SK-N-SH (cell line): Measurements from ENCODE around the gene KCNE3.

Experiments
- CHD2 ChIP-seq: fragments of 150-350 bp; IDR thresholded peaks from 2 replicates; pipeline ENCODE4 v1.6.1; 2018; ENCODE audit warnings: low read length; ENCODE audit not compliant: partially characterized antibody
- CTCF ChIP-seq: fragments of 200-600 bp; sonication (generic); IDR thresholded peaks from 2 replicates; pipeline ENCODE4 v1.6.1; 2017; ENCODE audit warnings: antibody characterized with exemption, mild to moderate bottlenecking, moderate library complexity
- EP300 ChIP-seq, 2 experiments: IDR thresholded peaks; 2 replicates each; pipeline versions ENCODE4 v1.4.0 to v1.6.1; 2012; ENCODE audit warnings: borderline replicate concordance in 1 of 2, low read depth in 1 of 2, low read length in 1 of 2
- EZH2phosphoT487 ChIP-seq: fragments of 200-600 bp; sonication (generic); IDR thresholded peaks from 2 replicates; pipeline ENCODE4 v1.6.1; 2017; ENCODE audit warnings: low read depth, mixed run types, mild to moderate bottlenecking, antibody characterized with exemption, moderate library complexity, borderline replicate concordance
- PBX3 ChIP-seq: IDR thresholded peaks from 2 replicates; pipeline ENCODE4; 2012
- POLR2AphosphoS5 ChIP-seq: IDR thresholded peaks from 2 replicates; pipeline ENCODE4 v1.6.1; 2012; ENCODE audit warnings: low read depth, low read length
- RFX5 ChIP-seq: IDR thresholded peaks from 2 replicates; pipeline ENCODE4 v1.6.1; 2012; ENCODE audit warnings: mild to moderate bottlenecking, improper control_type of control experiment, low read length
- TAF1 ChIP-seq: IDR thresholded peaks from 2 replicates; pipeline ENCODE4 v1.6.1; 2012; ENCODE audit warnings: low read depth, mild to moderate bottlenecking, low read length, moderate library complexity, borderline replicate concordance
- TEAD4 ChIP-seq: IDR thresholded peaks from 2 replicates; pipeline ENCODE4 v1.4.0; 2012; ENCODE audit warnings: mild to moderate bottlenecking, borderline replicate concordance; ENCODE audit not compliant: insufficient read depth

GRCh38 chr11:74452366-74452765 is 15.0 kb downstream of the KCNE3 start:
- TF ChIP-seq CTCF (no peak), EP300 (IDR thresholded peaks at IDR 0.05; ENCODE audit: borderline replicate concordance in 1 of 2, low read depth in 1 of 2, low read length in 1 of 2) (no peak), TEAD4 (no peak), CHD2 (no peak), POLR2AphosphoS5 (no peak), TAF1 (no peak), EZH2phosphoT487 (no peak), PBX3 (no peak), RFX5 (no peak)
